OCI-LY1 (cell line): Measurements from ENCODE around the gene PAWR.

ENCODE experiments used
- CTCF ChIP-seq: fragments of 200-600 bp; sonication (generic), shearing (Covaris generic); IDR thresholded peaks from 2 replicates; pipeline ENCODE4 v1.5.1; 2017; ENCODE audit warnings: mild to moderate bottlenecking, antibody characterized with exemption, low read length, moderate library complexity, mixed read lengths
- EZH2 ChIP-seq: fragments of 200-600 bp; sonication (generic), shearing (Covaris generic); IDR thresholded peaks from 2 replicates; pipeline ENCODE4 v1.8.0; 2017; ENCODE audit warnings: borderline replicate concordance, mixed run types, mild to moderate bottlenecking, antibody characterized with exemption, low read length, moderate library complexity, mixed read lengths

GRCh38 chr12:79637093-79637492 lies 53.7 kb downstream of the PAWR start:
- TF ChIP-seq CTCF, result no peak
- TF ChIP-seq EZH2, result no peak
